HL-60 (cell line): ENCODE measurements around the gene EMC9.

ENCODE experiments used
- DNase-seq, 2 experiments: peaks; one replicate each; pipeline ENCODE4 v3.0.0-alpha.2; 2010 to 2020; ENCODE audit warnings: low read depth in 1 of 2, low spot score in 1 of 2
- H3K27ac ChIP-seq: fragments of 250-450 bp; sonication (Bioruptor Pico); replicated peaks from 2 replicates; pipeline ENCODE4 v1.5.1; 2020; ENCODE audit warnings: mild to moderate bottlenecking, moderate library complexity
- H3K27me3 ChIP-seq: fragments of 250-450 bp; sonication (Bioruptor Pico); 2 replicates; pipeline ENCODE4 v1.5.1; 2021; ENCODE audit warnings: mild to moderate bottlenecking, moderate library complexity; ENCODE audit not compliant: insufficient read depth, poor library complexity, severe bottlenecking
- H3K4me3 ChIP-seq: replicated peaks from 2 replicates; pipeline ENCODE4 v1.5.1; 2011; ENCODE audit warnings: mild to moderate bottlenecking, control low read depth, low read length; ENCODE audit not compliant: insufficient read depth
- CTCF ChIP-seq: IDR thresholded peaks from one replicate; pipeline ENCODE4 v1.5.1; 2011; ENCODE audit warnings: low read length, control low read depth, inconsistent platforms; ENCODE audit not compliant: insufficient read depth
- GABPA ChIP-seq: IDR thresholded peaks from 2 replicates; pipeline ENCODE4 v1.6.1; 2012; ENCODE audit warnings: low read depth
- POLR2AphosphoS5 ChIP-seq: IDR thresholded peaks from 2 replicates; pipeline ENCODE4 v1.6.1; 2012; ENCODE audit warnings: low read depth
- REST ChIP-seq: IDR thresholded peaks from 2 replicates; pipeline ENCODE4 v1.6.1; 2012; ENCODE audit warnings: low read depth; ENCODE audit not compliant: insufficient replicate concordance
- SPI1 ChIP-seq: IDR thresholded peaks from 2 replicates; pipeline ENCODE4 v1.6.1; 2012; ENCODE audit warnings: low read depth, mild to moderate bottlenecking, borderline replicate concordance

EMC9 gene

GRCh38 chr14:24172871-24173281 is 31.5 kb upstream of the EMC9 start:
- TF ChIP-seq SPI1 = no peak
- no peak for TF ChIP-seq REST
- no peak for TF ChIP-seq GABPA
- TF ChIP-seq CTCF = no peak
- TF ChIP-seq POLR2AphosphoS5 = no peak
- H3K4me3 ChIP-seq = no peak overlapping the region
- no peak for DNase-seq
- H3K27me3 ChIP-seq = no peaks in the 10 kb centered on the region
- H3K27ac ChIP-seq = no peak overlapping the region

GRCh38 chr14:24172261-24172860 is 31.0 kb upstream of the EMC9 start:
- no peak overlapping the region for H3K27ac ChIP-seq
- TF ChIP-seq GABPA = no peak
- TF ChIP-seq REST = no peak
- TF ChIP-seq CTCF = no peak
- TF ChIP-seq POLR2AphosphoS5 = no peak
- TF ChIP-seq SPI1 = no peak
- H3K4me3 ChIP-seq = no peak overlapping the region
- no peak for DNase-seq
- no peaks in the 10 kb centered on the region for H3K27me3 ChIP-seq

- Histone ChIP-seq H3K4me3 (no peak within 1 kb of the TSS), H3K27ac (no peak within 1 kb of the TSS), H3K27me3 (no peaks in the 10 kb centered on the region)
- no peak for DNase-seq
- TF ChIP-seq REST (no peak), GABPA (no peak), POLR2AphosphoS5 (no peak), SPI1 (no peak), CTCF (no peak)
Measured at GRCh38 chr14:24171422-24172260, 30.2 kb upstream of the EMC9 start, which contains the start of gene REC8. Gene REC8, plus strand, starts transcription at chr14:24172080. Its CDS starts 473 bp downstream, at chr14:24172553.
